Subcutaneous adipose tissue (tissue), 4 donors: ENCODE results near the gene WDFY3. TPM values are rescaled to one million over a fixed set of nuclear protein-coding genes. Genes with fewer than 3 reads are reported as not detected.

Experiments
- total RNA-seq, 4 donors: library from RNA; depleted of rRNA; stranded (reverse); fragments of >200 nt; gene quantifications; one replicate each; pipeline ENCODE4 v1.1.0, GENCODE V29; 2016
- TF ChIP-seq, protein P1 (sequence below): fragments of 450-650 bp; IDR thresholded peaks from one replicate; pipeline ENCODE4 v1.5.1; 2016; ENCODE audit warnings: low read depth, mild to moderate bottlenecking, control low read depth, antibody characterized with exemption, moderate library complexity

The WDFY3 gene
- total RNA-seq, 4 donors from 2014 or later: 80.3 to 167 (median 146) TPM

DNA sequence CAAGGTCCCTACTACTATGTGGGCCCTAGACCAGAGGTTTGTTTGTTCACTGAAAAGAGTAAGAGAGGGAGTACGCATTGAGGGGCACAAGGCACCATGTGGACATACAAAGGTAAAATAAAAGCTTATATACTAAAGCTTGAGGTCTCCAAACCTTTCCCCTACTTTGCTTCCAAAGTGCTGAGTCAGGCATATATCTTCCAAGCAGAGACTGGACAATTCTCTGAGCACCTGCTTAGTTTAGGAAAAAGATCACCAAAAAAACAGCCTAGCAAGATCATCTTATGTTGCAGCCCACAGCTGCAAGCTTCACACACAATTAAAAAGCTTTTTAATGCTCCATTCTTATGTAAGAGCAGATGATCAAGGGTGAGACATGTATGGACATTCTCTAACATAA lies 119.5 kb downstream of the WDFY3 start:
- TF ChIP-seq, protein P1, sequence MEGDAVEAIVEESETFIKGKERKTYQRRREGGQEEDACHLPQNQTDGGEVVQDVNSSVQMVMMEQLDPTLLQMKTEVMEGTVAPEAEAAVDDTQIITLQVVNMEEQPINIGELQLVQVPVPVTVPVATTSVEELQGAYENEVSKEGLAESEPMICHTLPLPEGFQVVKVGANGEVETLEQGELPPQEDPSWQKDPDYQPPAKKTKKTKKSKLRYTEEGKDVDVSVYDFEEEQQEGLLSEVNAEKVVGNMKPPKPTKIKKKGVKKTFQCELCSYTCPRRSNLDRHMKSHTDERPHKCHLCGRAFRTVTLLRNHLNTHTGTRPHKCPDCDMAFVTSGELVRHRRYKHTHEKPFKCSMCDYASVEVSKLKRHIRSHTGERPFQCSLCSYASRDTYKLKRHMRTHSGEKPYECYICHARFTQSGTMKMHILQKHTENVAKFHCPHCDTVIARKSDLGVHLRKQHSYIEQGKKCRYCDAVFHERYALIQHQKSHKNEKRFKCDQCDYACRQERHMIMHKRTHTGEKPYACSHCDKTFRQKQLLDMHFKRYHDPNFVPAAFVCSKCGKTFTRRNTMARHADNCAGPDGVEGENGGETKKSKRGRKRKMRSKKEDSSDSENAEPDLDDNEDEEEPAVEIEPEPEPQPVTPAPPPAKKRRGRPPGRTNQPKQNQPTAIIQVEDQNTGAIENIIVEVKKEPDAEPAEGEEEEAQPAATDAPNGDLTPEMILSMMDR: no peak

DNA sequence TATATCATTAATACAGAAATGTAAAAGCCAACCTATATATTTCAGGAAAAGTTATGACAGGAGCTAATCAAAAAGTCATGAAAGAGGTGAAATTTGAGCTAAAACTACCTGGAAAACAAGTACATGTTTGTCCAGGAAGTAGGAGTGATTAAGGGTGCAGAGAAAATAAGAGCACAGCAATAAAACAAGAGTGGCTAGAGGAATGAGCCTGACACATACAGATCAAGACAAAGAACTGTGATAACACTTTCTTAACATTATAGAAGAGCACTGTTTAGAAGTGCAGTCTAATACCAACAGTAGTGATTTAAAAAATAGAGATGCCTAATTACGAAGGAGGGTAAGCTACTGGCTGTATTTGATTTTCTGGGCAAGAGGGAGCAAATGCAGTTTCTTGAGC lies 125.1 kb downstream of the WDFY3 start:
- TF ChIP-seq, protein P1: no peak

DNA sequence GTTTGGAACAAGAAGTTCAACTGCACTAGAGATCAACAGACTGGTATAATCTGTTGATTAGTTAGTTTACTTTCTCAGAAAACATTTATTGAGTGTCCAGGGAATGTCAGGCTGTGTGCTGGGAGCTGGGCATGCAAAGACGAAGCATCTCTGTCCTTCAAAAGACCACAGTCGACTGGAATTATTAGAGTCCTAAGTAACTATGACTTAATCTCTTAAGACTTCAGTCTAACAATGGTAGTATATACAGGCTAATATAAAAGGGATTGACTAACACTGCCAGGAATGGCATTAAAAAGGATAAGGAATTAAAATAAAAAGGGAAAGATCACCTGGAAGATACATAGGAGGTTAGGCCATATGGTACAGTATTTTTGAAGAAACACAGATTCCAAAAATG lies 128.7 kb downstream of the WDFY3 start:
- TF ChIP-seq, protein P1: no peak

DNA sequence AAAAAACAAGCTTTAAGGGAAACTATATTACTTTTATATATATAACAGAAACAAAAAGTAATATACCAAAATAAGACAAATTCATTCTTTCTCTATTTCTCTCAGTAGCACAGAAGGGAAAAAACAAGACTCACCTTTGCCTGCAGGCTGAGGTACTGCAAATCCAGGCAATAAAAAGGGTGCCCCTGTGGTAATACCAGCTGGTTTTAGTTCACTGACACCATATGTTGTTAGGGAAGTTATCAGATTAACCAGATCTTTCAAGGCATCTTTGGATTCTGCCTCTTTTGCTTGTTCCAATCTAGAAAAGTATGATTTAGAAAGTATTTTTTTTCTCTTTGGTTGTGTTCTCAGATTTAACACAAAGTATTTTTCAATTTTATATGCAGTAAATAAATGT lies 139.8 kb downstream of the WDFY3 start:
- TF ChIP-seq, protein P1: no peak

DNA sequence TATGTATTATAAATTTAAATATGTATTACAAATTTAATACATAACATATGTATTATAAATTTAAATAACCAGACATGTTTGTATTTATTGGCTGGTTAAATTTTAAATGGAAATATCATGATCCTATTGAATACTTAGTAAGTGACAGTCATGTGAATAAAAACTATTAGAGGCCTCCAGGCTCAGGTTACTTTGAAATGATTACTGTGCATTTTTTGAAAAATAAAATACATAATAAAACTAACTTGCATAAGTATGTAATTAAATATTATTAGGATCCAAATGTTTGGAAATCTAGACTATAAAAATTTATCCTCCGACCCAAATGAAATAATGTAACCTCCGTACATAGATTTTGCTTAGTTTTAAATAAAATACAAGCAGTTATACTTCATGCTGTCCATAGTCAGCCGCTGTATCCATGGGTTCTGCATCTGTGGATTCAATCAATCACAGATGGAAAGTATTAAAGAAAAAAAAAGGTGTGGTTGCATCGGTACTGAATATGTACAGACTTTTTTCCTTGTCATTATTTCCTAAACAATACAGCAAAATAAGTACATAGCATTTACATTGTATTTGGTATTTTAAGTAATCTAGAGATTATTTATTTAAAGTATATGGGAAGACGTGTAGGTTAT lies 140.7 kb downstream of the WDFY3 start:
- TF ChIP-seq, protein P1: no peak

DNA sequence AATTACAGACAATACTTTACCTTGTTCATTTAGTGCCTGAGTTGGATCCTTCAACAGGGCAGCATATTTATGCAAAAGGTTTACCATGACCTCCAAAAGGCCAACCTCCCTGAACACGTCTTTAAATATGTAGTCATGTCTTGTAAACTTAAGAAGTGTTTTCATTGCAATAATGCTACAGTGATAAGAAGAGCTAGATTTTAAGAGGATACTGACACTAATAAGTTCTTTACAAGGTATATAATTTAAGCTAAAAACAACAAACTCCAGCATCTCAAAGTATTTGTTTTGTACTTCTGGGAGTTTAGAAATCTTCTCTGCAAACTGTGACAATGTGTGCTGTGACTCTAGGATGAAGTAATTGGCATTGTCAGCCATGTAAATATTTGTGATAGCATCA lies 145.4 kb downstream of the WDFY3 start:
- TF ChIP-seq, protein P1: no peak

DNA sequence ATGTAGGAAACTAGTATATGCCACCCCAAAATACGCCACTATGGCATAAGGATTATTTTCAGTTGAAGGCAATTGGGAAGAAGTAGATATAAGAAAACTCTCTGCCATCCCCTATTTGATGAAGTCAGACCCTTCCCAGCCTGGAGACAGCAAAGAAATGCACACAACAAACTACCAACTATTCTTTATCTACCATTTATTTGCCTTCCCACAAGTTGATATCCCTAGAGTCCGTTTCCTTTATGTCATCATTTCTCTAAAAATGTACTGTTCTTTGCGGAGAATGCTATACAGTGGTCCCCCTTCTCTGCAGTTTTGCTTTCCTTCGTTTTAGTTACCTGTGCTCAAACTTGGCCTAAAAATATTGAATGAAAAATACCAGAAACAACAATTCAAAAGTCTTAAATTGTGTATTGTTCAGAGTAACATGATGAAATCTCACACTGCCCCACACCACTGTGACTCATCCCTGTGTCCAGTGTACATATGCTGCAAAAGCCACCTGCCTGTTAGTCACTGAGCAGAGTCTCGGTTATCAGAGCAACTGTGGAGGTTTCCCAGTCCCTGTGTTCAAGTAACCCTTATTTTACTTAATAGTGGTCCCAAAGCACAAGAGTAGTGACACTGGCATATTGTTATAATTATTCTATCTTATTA lies 152.3 kb downstream of the WDFY3 start:
- TF ChIP-seq, protein P1: no peak
